ENCODE measurements around the gene HNRNPA1.

- TF ChIP-seq ZNF274 (IDR thresholded peaks at IDR 0.05; ENCODE audit: low read depth, low read length) = no peak
- TF ChIP-seq YY1 (IDR thresholded peaks at IDR 0.05; ENCODE audit: insufficient read depth, insufficient read length) = no peak
- no peak for TF ChIP-seq SUZ12 (IDR thresholded peaks at IDR 0.05; ENCODE audit: extremely low read depth, insufficient read depth, insufficient read length)
Measured at GRCh38 chr12:54300225-54300731, 19.8 kb downstream of the HNRNPA1 start.
